ENCODE data around the gene FFAR3.
A peak's percentile ranks its signal among the peaks of the same experiment; 100 is the strongest.

DNA sequence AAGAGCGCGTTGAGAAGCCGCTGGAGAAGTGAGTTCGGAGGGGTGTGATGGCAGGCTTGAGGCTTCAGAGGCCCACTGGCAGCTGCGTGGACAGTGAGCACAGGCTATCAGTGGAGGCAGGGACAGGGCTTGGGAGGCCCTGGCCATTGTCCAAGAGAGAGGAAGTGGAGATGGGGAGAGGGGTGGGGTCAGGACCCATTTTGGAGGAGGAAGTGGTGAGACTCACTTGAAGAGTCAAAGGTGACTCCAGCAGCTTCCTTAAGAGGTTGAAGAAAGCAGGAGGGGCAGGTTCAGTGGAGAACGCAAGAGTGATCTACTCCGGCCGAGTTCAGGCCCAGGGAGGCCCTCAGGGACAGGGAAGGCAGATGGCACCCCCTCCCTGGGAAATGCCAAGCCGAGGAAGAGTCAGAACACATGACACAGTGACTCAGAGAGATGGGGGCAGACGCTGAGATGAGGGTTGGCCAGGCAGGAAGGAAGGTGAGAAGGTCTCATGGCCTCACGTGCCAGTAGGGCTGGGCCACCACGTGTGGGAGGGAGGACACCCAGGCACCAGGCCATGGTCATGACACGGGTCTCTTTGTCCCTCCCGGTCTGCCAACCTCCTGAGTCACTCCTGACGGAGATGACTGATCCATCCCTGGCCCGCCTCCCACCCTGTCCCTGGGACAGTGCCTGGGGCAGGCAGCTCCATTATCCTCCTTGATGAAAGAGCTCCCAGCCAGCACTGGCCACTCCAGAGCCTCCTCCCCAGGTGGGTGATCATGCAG lies 39.4 kb upstream of the FFAR3 start:
- TF ChIP-seq, protein P1, sequence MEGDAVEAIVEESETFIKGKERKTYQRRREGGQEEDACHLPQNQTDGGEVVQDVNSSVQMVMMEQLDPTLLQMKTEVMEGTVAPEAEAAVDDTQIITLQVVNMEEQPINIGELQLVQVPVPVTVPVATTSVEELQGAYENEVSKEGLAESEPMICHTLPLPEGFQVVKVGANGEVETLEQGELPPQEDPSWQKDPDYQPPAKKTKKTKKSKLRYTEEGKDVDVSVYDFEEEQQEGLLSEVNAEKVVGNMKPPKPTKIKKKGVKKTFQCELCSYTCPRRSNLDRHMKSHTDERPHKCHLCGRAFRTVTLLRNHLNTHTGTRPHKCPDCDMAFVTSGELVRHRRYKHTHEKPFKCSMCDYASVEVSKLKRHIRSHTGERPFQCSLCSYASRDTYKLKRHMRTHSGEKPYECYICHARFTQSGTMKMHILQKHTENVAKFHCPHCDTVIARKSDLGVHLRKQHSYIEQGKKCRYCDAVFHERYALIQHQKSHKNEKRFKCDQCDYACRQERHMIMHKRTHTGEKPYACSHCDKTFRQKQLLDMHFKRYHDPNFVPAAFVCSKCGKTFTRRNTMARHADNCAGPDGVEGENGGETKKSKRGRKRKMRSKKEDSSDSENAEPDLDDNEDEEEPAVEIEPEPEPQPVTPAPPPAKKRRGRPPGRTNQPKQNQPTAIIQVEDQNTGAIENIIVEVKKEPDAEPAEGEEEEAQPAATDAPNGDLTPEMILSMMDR (IDR thresholded peaks at IDR 0.05; ENCODE audit: insufficient read depth, low read length) = no peak
- TF ChIP-seq, protein P2, sequence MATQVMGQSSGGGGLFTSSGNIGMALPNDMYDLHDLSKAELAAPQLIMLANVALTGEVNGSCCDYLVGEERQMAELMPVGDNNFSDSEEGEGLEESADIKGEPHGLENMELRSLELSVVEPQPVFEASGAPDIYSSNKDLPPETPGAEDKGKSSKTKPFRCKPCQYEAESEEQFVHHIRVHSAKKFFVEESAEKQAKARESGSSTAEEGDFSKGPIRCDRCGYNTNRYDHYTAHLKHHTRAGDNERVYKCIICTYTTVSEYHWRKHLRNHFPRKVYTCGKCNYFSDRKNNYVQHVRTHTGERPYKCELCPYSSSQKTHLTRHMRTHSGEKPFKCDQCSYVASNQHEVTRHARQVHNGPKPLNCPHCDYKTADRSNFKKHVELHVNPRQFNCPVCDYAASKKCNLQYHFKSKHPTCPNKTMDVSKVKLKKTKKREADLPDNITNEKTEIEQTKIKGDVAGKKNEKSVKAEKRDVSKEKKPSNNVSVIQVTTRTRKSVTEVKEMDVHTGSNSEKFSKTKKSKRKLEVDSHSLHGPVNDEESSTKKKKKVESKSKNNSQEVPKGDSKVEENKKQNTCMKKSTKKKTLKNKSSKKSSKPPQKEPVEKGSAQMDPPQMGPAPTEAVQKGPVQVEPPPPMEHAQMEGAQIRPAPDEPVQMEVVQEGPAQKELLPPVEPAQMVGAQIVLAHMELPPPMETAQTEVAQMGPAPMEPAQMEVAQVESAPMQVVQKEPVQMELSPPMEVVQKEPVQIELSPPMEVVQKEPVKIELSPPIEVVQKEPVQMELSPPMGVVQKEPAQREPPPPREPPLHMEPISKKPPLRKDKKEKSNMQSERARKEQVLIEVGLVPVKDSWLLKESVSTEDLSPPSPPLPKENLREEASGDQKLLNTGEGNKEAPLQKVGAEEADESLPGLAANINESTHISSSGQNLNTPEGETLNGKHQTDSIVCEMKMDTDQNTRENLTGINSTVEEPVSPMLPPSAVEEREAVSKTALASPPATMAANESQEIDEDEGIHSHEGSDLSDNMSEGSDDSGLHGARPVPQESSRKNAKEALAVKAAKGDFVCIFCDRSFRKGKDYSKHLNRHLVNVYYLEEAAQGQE (IDR thresholded peaks at IDR 0.05; ENCODE audit: insufficient replicate concordance, low read depth) = no peak
- no peak for TF ChIP-seq POLR2AphosphoS5 (IDR thresholded peaks at IDR 0.05; ENCODE audit: low read depth)
- TF ChIP-seq SPI1 (IDR thresholded peaks at IDR 0.05; ENCODE audit: borderline replicate concordance, low read depth) = peak; percentile 78
- TF ChIP-seq GABPA (IDR thresholded peaks at IDR 0.05; ENCODE audit: low read depth) = no peak
